Measurements from ENCODE around the gene MYO9B. TPM values are rescaled to one million over a fixed set of nuclear protein-coding genes. Genes with fewer than 3 reads are reported as not detected.
A peak's percentile ranks its signal among the peaks of the same experiment; 100 is the strongest.

Gene MYO9B
- polyA plus RNA-seq, 3 donors = 5.9 to 366 (median 7.5) TPM

GRCh38 chr19:17058236-17058635 is 17.3 kb upstream of the MYO9B start:
- Mint-ChIP-seq H3K36me3 (peaks cover 66 to 83% of the 10 kb centered on the region in 2 donors), H3K27ac (no peak overlapping the region), H3K9me3 (peaks cover 0 to 2% (median 0%) of the 10 kb centered on the region in 7 donors), H3K27me3 (ENCODE audit: low read depth in 3 of 3) (peaks cover 0 to 5% (median 0%) of the 10 kb centered on the region in 3 donors), H3K4me3 (no peak overlapping the region), H3K4me1 (peaks cover 19% of the 10 kb centered on the region)
- Histone ChIP-seq H3K79me2 (ENCODE audit: insufficient read depth, low read length) (peaks cover 16% of the 10 kb centered on the region), H3K4me2 (replicated peaks; ENCODE audit: extremely low read depth, low read length, poor library complexity, severe bottlenecking) (no peak overlapping the region), H3K27ac (ENCODE audit: low read depth in 1 of 2, low read length in 2 of 2) (no peak overlapping the region), H3K9me3 (replicated peaks in 1 of 2; ENCODE audit: control insufficient read depth in 1 of 2, insufficient read depth in 1 of 2, low read length in 2 of 2) (no peaks in the 10 kb centered on the region), H3K9ac (ENCODE audit: insufficient read depth, low read length, poor library complexity, severe bottlenecking) (no peak overlapping the region), H3K36me3 (replicated peaks in 1 of 2; ENCODE audit: control insufficient read depth in 1 of 2, insufficient read depth in 2 of 2, low read length in 2 of 2) (peaks cover 47 to 73% of the 10 kb centered on the region in 2 donors), H2AFZ (ENCODE audit: insufficient read depth, low read depth, low read length, poor library complexity, severe bottlenecking) (no peak overlapping the region), H3K27me3 (ENCODE audit: control insufficient read depth in 2 of 2, insufficient read depth in 2 of 2, low read length in 2 of 2) (no peaks in the 10 kb centered on the region), H3K4me1 (ENCODE audit: control insufficient read depth in 1 of 2, insufficient read depth in 2 of 2, low read length in 2 of 2) (peaks cover 12 to 13% of the 10 kb centered on the region in 2 donors), H3K4me3 (replicated peaks in 1 of 3; ENCODE audit: low read depth in 2 of 3, low read length in 3 of 3) (no peak overlapping the region), H4K20me1 (ENCODE audit: insufficient read depth, low read length) (no peaks in the 10 kb centered on the region)
- no peak for DNase-seq
- intact Hi-C loops (cut with micrococcal nuclease) = loop anchor here in 1 of 2 donors (10.0 kb wide), 1 partner anchor 343 kb away; the partner anchor contains the start of gene NWD1
- no peak for TF ChIP-seq CTCF (IDR thresholded peaks at IDR 0.05)
- WGBS (ENCODE audit: insufficient coverage) = 100% methylated on average over 5 of the region's 8 CpGs

GRCh38 chr19:17060802-17061201 is 14.8 kb upstream of the MYO9B start:
- Histone ChIP-seq H4K20me1 (ENCODE audit: insufficient read depth, low read length) (no peaks in the 10 kb centered on the region), H3K4me1 (ENCODE audit: control insufficient read depth in 1 of 2, insufficient read depth in 2 of 2, low read length in 2 of 2) (peaks cover 12 to 13% of the 10 kb centered on the region in 2 donors), H3K4me3 (replicated peaks in 1 of 3; ENCODE audit: low read depth in 2 of 3, low read length in 3 of 3) (no peak overlapping the region), H3K9ac (ENCODE audit: insufficient read depth, low read length, poor library complexity, severe bottlenecking) (no peak overlapping the region), H3K27ac (ENCODE audit: low read depth in 1 of 2, low read length in 2 of 2) (peak overlapping the region; percentile 27 to 44), H2AFZ (ENCODE audit: insufficient read depth, low read depth, low read length, poor library complexity, severe bottlenecking) (no peak overlapping the region), H3K9me3 (replicated peaks in 1 of 2; ENCODE audit: control insufficient read depth in 1 of 2, insufficient read depth in 1 of 2, low read length in 2 of 2) (no peaks in the 10 kb centered on the region), H3K4me2 (replicated peaks; ENCODE audit: extremely low read depth, low read length, poor library complexity, severe bottlenecking) (peak overlapping the region; percentile 12), H3K27me3 (ENCODE audit: control insufficient read depth in 2 of 2, insufficient read depth in 2 of 2, low read length in 2 of 2) (no peaks in the 10 kb centered on the region), H3K79me2 (ENCODE audit: insufficient read depth, low read length) (peaks cover 41% of the 10 kb centered on the region), H3K36me3 (replicated peaks in 1 of 2; ENCODE audit: control insufficient read depth in 1 of 2, insufficient read depth in 2 of 2, low read length in 2 of 2) (peaks cover 31 to 68% of the 10 kb centered on the region in 2 donors)
- no peak overlapping the region for H3K4me3 Mint-ChIP-seq
- intact Hi-C loops (cut with micrococcal nuclease) = no loop called here
- no peak for TF ChIP-seq CTCF (IDR thresholded peaks at IDR 0.05)
- peak in 1 of 3 donors; percentile 11 for DNase-seq
- peaks cover 29% of the 10 kb centered on the region for H3K4me1 Mint-ChIP-seq
- peaks cover 57 to 66% of the 10 kb centered on the region in 2 donors for H3K36me3 Mint-ChIP-seq
- WGBS (ENCODE audit: insufficient coverage) = 7% methylated on average over 1 of the region's 3 CpGs
- peak overlapping the region; percentile 49 to 83 (median 62) for H3K27ac Mint-ChIP-seq
- peaks cover 0 to 2% (median 0%) of the 10 kb centered on the region in 7 donors for H3K9me3 Mint-ChIP-seq
- H3K27me3 Mint-ChIP-seq (ENCODE audit: low read depth in 3 of 3) = no peaks in the 10 kb centered on the region

Data from CD14-positive monocyte (primary cell).